IPS-18c (cell line): ENCODE measurements around the gene PLXNA4.

Experiments
- H3K4me3 ChIP-seq: 2 replicates; pipeline ENCODE4 v1.7.0; 2013; ENCODE audit warnings: low read depth, mild to moderate bottlenecking, low read length, moderate library complexity; ENCODE audit not compliant: insufficient read depth
- H3K9me3 ChIP-seq: one replicate; pipeline ENCODE4 v1.6.1; 2013; ENCODE audit warnings: mild to moderate bottlenecking, low read length, moderate library complexity; ENCODE audit not compliant: control insufficient read depth, insufficient read depth

The PLXNA4 gene

GRCh38 chr7:132291481-132291880 is 284.8 kb downstream of the PLXNA4 start:
- no peak overlapping the region for H3K4me3 ChIP-seq
- H3K9me3 ChIP-seq = no peaks in the 10 kb centered on the region

- H3K4me3 ChIP-seq = no peak overlapping the region
- no peaks in the 10 kb centered on the region for H3K9me3 ChIP-seq
Observed at GRCh38 chr7:132290021-132290420, 286.2 kb downstream of the PLXNA4 start.

- Histone ChIP-seq H3K9me3 (no peaks in the 10 kb centered on the region), H3K4me3 (no peak overlapping the region)
Observed at GRCh38 chr7:132286836-132287235, 289.4 kb downstream of the PLXNA4 start.

GRCh38 chr7:132280335-132280734 is 295.9 kb downstream of the PLXNA4 start:
- H3K9me3 ChIP-seq = no peaks in the 10 kb centered on the region
- no peak overlapping the region for H3K4me3 ChIP-seq

- H3K9me3 ChIP-seq = no peaks in the 10 kb centered on the region
- no peak overlapping the region for H3K4me3 ChIP-seq
Observed at GRCh38 chr7:132279718-132280117, 296.6 kb downstream of the PLXNA4 start.

GRCh38 chr7:132276976-132277725 is 299.1 kb downstream of the PLXNA4 start:
- Histone ChIP-seq H3K9me3 (no peaks in the 10 kb centered on the region), H3K4me3 (no peak overlapping the region)

GRCh38 chr7:132276234-132276630 is 300.0 kb downstream of the PLXNA4 start:
- Histone ChIP-seq H3K9me3 (no peaks in the 10 kb centered on the region), H3K4me3 (no peak overlapping the region)

- no peaks in the 10 kb centered on the region for H3K9me3 ChIP-seq
- H3K4me3 ChIP-seq = no peak overlapping the region
Observed at GRCh38 chr7:132275416-132276233, 300.6 kb downstream of the PLXNA4 start.

GRCh38 chr7:132272763-132273371 is 303.4 kb downstream of the PLXNA4 start:
- no peaks in the 10 kb centered on the region for H3K9me3 ChIP-seq

GRCh38 chr7:132270517-132270916 is 305.8 kb downstream of the PLXNA4 start:
- H3K4me3 ChIP-seq = no peak overlapping the region
- H3K9me3 ChIP-seq = no peaks in the 10 kb centered on the region

More at GRCh38 chr7:132272763-132273371, 303.4 kb downstream of the PLXNA4 start:
- no peak overlapping the region for H3K4me3 ChIP-seq

GRCh38 chr7:132269718-132270117 is 306.6 kb downstream of the PLXNA4 start:
- H3K4me3 ChIP-seq = no peak overlapping the region

GRCh38 chr7:132263151-132263550 is 313.1 kb downstream of the PLXNA4 start:
- Histone ChIP-seq H3K9me3 (no peaks in the 10 kb centered on the region), H3K4me3 (no peak overlapping the region)

More at GRCh38 chr7:132269718-132270117, 306.6 kb downstream of the PLXNA4 start:
- no peaks in the 10 kb centered on the region for H3K9me3 ChIP-seq

GRCh38 chr7:132262160-132262470 is 314.2 kb downstream of the PLXNA4 start:
- Histone ChIP-seq H3K9me3 (no peaks in the 10 kb centered on the region), H3K4me3 (no peak overlapping the region)

- Histone ChIP-seq H3K4me3 (no peak overlapping the region), H3K9me3 (no peaks in the 10 kb centered on the region)
Observed at GRCh38 chr7:132261327-132262159, 314.7 kb downstream of the PLXNA4 start.

GRCh38 chr7:132258231-132258630 is 318.0 kb downstream of the PLXNA4 start:
- Histone ChIP-seq H3K9me3 (no peaks in the 10 kb centered on the region), H3K4me3 (no peak overlapping the region)

GRCh38 chr7:132257253-132257652 is 319.0 kb downstream of the PLXNA4 start:
- Histone ChIP-seq H3K4me3 (no peak overlapping the region), H3K9me3 (no peaks in the 10 kb centered on the region)

- no peaks in the 10 kb centered on the region for H3K9me3 ChIP-seq
- H3K4me3 ChIP-seq = no peak overlapping the region
Observed at GRCh38 chr7:132256721-132257212, 319.5 kb downstream of the PLXNA4 start.
